GM12878 (cell line): ENCODE results near the gene COL20A1. TPM values are rescaled to one million over a fixed set of nuclear protein-coding genes. Genes with fewer than 3 reads are reported as not detected.

ENCODE experiments used
- ATAC-seq: fragments of 200-7000 bp; cut with Tn5 transposase; 3 replicates; pipeline ENCODE4 v1.9.1; 2020; ENCODE audit warnings: mild to moderate bottlenecking, moderate library complexity
- BruUV-seq: library from RNA; stranded (reverse); fragments of 400-500 nt; replicated peaks from 2 replicates; lab custom pipeline; 2021; lab: Mats Ljungman, UMichigan
- CTCF ChIA-PET: fragments of 300-600 bp; sonication (Branson Sonifier 250); formaldehyde crosslinking; extraction: SDS; loops from one replicate; lab custom pipeline; 2021; ENCODE audit warnings: inconsistent platforms; lab: Yijun Ruan, JAX
- POLR2A ChIA-PET: fragments of 350-600 bp; formaldehyde crosslinking; extraction: SDS; loops from one replicate; lab custom pipeline; 2021; ENCODE audit warnings: inconsistent platforms; lab: Charles Lee
- RAD21 ChIA-PET: fragments of 300-600 bp; sonication (Branson Sonifier 250); formaldehyde crosslinking; loops from one replicate; lab custom pipeline; 2023; ENCODE audit warnings: antibody characterized with exemption; ENCODE audit not compliant: unreplicated experiment; lab: Charles Lee
- SMC1A ChIA-PET: fragments of 300-600 bp; sonication (Branson Sonifier 250); formaldehyde crosslinking; loops from one replicate; lab custom pipeline; 2023; ENCODE audit not compliant: unreplicated experiment, uncharacterized antibody; lab: Charles Lee
- DNase-seq: peaks from one replicate; pipeline ENCODE4 v3.0.0-alpha.2; 2011; ENCODE audit warnings: low read depth, low spot score
- FAIRE-seq: peaks from 3 replicates; lab custom pipeline; 2011; peaks lifted over from hg19 to GRCh38; lab: Jason Lieb, UNC
- H2AFZ ChIP-seq: 2 replicates; pipeline ENCODE4 v1.6.0; 2011; ENCODE audit warnings: low read depth, low read length, control low read depth; ENCODE audit not compliant: control insufficient read depth
- H3K27ac ChIP-seq: 2 replicates; pipeline ENCODE4 v1.5.1; 2011; ENCODE audit warnings: control low read depth; ENCODE audit not compliant: control insufficient read depth, insufficient read depth
- H3K27me3 ChIP-seq, 2 experiments: replicated peaks in 1 of 2; 2 replicates each; pipeline versions ENCODE4 v1.6.0 to v1.6.1; 2011; ENCODE audit warnings: low read length in 1 of 2; ENCODE audit not compliant: control insufficient read depth in 2 of 2, insufficient read depth in 2 of 2
- H3K36me3 ChIP-seq, 2 experiments: 2 replicates each; pipeline ENCODE4 v1.5.1; 2011; ENCODE audit warnings: low read length in 1 of 2; ENCODE audit not compliant: control insufficient read depth in 2 of 2, insufficient read depth in 2 of 2
- H3K4me1 ChIP-seq: 2 replicates; pipeline ENCODE4 v1.6.1; 2011; ENCODE audit warnings: mild to moderate bottlenecking, low read length, moderate library complexity, mixed read lengths; ENCODE audit not compliant: control insufficient read depth, insufficient read depth
- H3K4me2 ChIP-seq: 2 replicates; pipeline ENCODE4 v1.6.0; 2011; ENCODE audit warnings: control low read depth; ENCODE audit not compliant: control insufficient read depth, insufficient read depth
- H3K4me3 ChIP-seq: fragments of 200-600 bp; sonication (generic); 2 replicates; pipeline ENCODE4 v1.5.1; 2016
- H3K79me2 ChIP-seq: 2 replicates; pipeline ENCODE4 v1.6.0; 2011; ENCODE audit warnings: low read length; ENCODE audit not compliant: control insufficient read depth, insufficient read depth
- H3K9ac ChIP-seq: 2 replicates; pipeline ENCODE4 v1.8.0; 2011; ENCODE audit warnings: low read length, control low read depth, mixed read lengths; ENCODE audit not compliant: control insufficient read depth, insufficient read depth
- H3K9me3 ChIP-seq: replicated peaks from 3 replicates; pipeline ENCODE4 v1.5.1; 2011; ENCODE audit warnings: mild to moderate bottlenecking, low read length; ENCODE audit not compliant: control insufficient read depth, insufficient read depth
- H4K20me1 ChIP-seq: 2 replicates; pipeline ENCODE4 v1.6.0; 2011; ENCODE audit not compliant: control insufficient read depth, insufficient read depth
- BRCA1 ChIP-seq: IDR thresholded peaks from 2 replicates; pipeline ENCODE4 v1.6.1; 2011; ENCODE audit warnings: low read depth, low read length, improper control_type of control experiment
- CHD1 ChIP-seq: IDR thresholded peaks from 2 replicates; pipeline ENCODE4 v1.6.1; 2012; ENCODE audit warnings: low read depth, low read length, improper control_type of control experiment
- E2F4 ChIP-seq: IDR thresholded peaks from 2 replicates; pipeline ENCODE4 v1.6.1; 2012; ENCODE audit warnings: low read depth, low read length, improper control_type of control experiment
- LARP7 ChIP-seq: fragments of 450-650 bp; IDR thresholded peaks from 2 replicates; pipeline ENCODE4 v1.6.1; 2017; ENCODE audit warnings: mild to moderate bottlenecking
- MTA3 ChIP-seq: IDR thresholded peaks from 2 replicates; pipeline ENCODE4 v1.6.1; 2012; ENCODE audit warnings: low read length, inconsistent platforms, borderline replicate concordance
- NRF1 ChIP-seq: conservative IDR thresholded peaks from 2 replicates; pipeline ENCODE4 v1.6.1; 2011; ENCODE audit warnings: mild to moderate bottlenecking, low read depth, low read length, improper control_type of control experiment
- SMARCA5 ChIP-seq: fragments of 450-650 bp; IDR thresholded peaks from 2 replicates; pipeline ENCODE4 v1.6.1; 2017; ENCODE audit warnings: mild to moderate bottlenecking
- TCF7 ChIP-seq: IDR thresholded peaks from 2 replicates; pipeline ENCODE4 v1.6.1; 2014; ENCODE audit warnings: antibody characterized with exemption, borderline replicate concordance
- WGBS: methylation state at CpG from one replicate; pipeline ENCODE4 v1.1.6; 2016; ENCODE audit warnings: low lambda C conversion rate; ENCODE audit not compliant: insufficient replicate concordance, insufficient coverage; ENCODE audit errors: missing lambda C conversion rate; 5-methylcytosine and 5-hydroxymethylcytosine counted together
- in situ Hi-C: fragments of 300-500 bp; cut with MboI; formaldehyde crosslinking; loops from 9 replicates; pipeline ENCODE4 v1.14.3; 2018; ENCODE audit warnings: mixed read lengths
- intact Hi-C: fragments of 100-400 bp; cut with micrococcal nuclease; formaldehyde crosslinking; loops from one replicate; pipeline ENCODE4 v1.14.2; 2022; ENCODE audit not compliant: unreplicated experiment
- polyA plus RNA-seq, 11 experiments: library from polyadenylated mRNA; depleted of rRNA in 4 of 11; unstranded in 6 of 11; stranded (reverse) in 5 of 11; fragments of >200 nt; fragmentation: Nextera tagmentation in 4 of 11; fragmentation: Illumina TruSeq in 1 of 11; extraction: Ambion mirVana in 4 of 11; extraction: Trizol in 1 of 11; gene quantifications; 1 replicate in 1 of 11; 2 replicates in 10 of 11; pipeline versions ENCODE4 v1.2.1 to v1.2.3, GENCODE V29; 2011 to 2016; ENCODE audit warnings: inconsistent platforms in 2 of 11, missing spikeins in 2 of 11, low read depth in 1 of 11
- total RNA-seq, 4 experiments: library from RNA; depleted of rRNA in 3 of 4; stranded (reverse); fragments of >200 nt in 3 of 4; fragmentation: Illumina TruSeq in 1 of 4; extraction: Trizol in 1 of 4; gene quantifications; 2 replicates each; pipeline versions ENCODE4 v1.2.1 to v1.2.3, GENCODE V29; 2013 to 2021
- TF ChIP-seq, protein P1 (sequence below): IDR thresholded peaks from 2 replicates; pipeline ENCODE4 v1.6.1; 2011; ENCODE audit warnings: low read depth, low read length, improper control_type of control experiment, borderline replicate concordance

The COL20A1 gene
- total and polyA plus RNA-seq, 10 of the 15 experiments (the other 5 are each of a cell fraction or from before 2014, with no cell fraction given) = not detected

GRCh38 chr20:63382551-63383300, 89.7 kb downstream of the COL20A1 start:
- ChIA-PET POLR2A (no interaction called here), RAD21 (interaction anchor here (1.0 to 1.2 kb wide), 2 partner anchors 75 to 160 kb away, joined by 3 to 6 read pairs; no protein-coding TSS in a partner anchor)
- no TSS peak for BruUV-seq
- 16% methylated on average over 16 of the region's 17 CpGs for WGBS
- intact Hi-C loops = no loop called here
- no peaks in the 10 kb centered on the region for H4K20me1 ChIP-seq
- H3K9me3 ChIP-seq = peaks cover 3% of the 10 kb centered on the region; the same call in 1 of the 3 replicates
- TF ChIP-seq SMARCA5 (no peak), TCF7 (no peak), MTA3 (no peak), E2F4 (no peak), CHD1 (no peak), LARP7 (no peak), NRF1 (no peak), BRCA1 (no peak)
- TF ChIP-seq, protein P1, sequence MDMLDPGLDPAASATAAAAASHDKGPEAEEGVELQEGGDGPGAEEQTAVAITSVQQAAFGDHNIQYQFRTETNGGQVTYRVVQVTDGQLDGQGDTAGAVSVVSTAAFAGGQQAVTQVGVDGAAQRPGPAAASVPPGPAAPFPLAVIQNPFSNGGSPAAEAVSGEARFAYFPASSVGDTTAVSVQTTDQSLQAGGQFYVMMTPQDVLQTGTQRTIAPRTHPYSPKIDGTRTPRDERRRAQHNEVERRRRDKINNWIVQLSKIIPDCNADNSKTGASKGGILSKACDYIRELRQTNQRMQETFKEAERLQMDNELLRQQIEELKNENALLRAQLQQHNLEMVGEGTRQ = no peak
- TF ChIP-seq, all 136 proteins: peak for 0
- FAIRE-seq (no peak), ATAC-seq (no peak), DNase-seq (no peak)
- ChIA-PET CTCF (interaction anchor here (1.1 to 2.5 kb wide), 4 partner anchors 19 to 159 kb away, joined by 3 to 16 read pairs (median 10); no protein-coding TSS in a partner anchor), SMC1A (interaction anchor here (1.3 kb wide), 1 partner anchor 159 kb away, joined by 4 read pairs; no protein-coding TSS in a partner anchor)
- Histone ChIP-seq H3K27me3 (no peaks in the 10 kb centered on the region), H3K27ac (no peak overlapping the region), H2AFZ (no peak overlapping the region), H3K79me2 (no peaks in the 10 kb centered on the region), H3K4me2 (no peak overlapping the region), H3K36me3 (no peaks in the 10 kb centered on the region), H3K4me3 (no peak overlapping the region), H3K4me1 (no peaks in the 10 kb centered on the region), H3K9ac (no peak overlapping the region)
- in situ Hi-C loops = no loop called here
